HUDEP-2 (cell line): Measurements from ENCODE around the gene RPE.
A peak's percentile ranks its signal among the peaks of the same experiment; 100 is the strongest.

ENCODE experiments used
- DNase-seq, 76 experiments: peaks; one replicate each; lab custom pipeline; 2025; ENCODE audit not compliant: unreplicated experiment in 76 of 76; lab: John Stamatoyannopoulos, UW

The RPE gene

GRCh38 chr2:210000464-210001324 lies 1.7 kb upstream of the RPE start:
- DNase-seq: no peak

- no peak for DNase-seq
Observed at GRCh38 chr2:210003359-210003758, 921 bp downstream of the RPE start.

- no peak for DNase-seq
Observed at GRCh38 chr2:210004881-210005280, 2.4 kb downstream of the RPE start.

DNA sequence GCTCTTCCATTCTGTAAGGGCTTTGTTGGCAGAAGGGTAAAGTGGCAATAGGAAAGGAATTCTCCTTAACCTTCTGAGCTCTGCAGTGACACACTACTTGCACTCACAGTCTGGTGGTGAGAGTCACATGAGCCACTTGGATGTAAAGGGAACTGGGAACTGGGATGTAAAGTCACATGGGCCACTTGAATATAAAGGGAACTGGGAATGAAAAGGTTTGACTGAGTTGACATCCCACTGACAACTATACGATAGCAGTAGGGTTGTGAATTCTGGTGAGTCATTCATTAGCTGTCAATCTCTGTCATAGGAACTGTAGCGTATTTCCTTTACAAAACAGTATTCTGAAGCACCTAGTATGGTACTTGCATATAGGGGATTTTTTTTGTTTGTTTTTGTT lies 5.5 kb downstream of the RPE start:
- no peak for DNase-seq

- DNase-seq: no peak
Observed at GRCh38 chr2:210009126-210009525, 6.7 kb downstream of the RPE start.

GRCh38 chr2:210009896-210010295 lies 7.5 kb downstream of the RPE start:
- DNase-seq: no peak

DNA sequence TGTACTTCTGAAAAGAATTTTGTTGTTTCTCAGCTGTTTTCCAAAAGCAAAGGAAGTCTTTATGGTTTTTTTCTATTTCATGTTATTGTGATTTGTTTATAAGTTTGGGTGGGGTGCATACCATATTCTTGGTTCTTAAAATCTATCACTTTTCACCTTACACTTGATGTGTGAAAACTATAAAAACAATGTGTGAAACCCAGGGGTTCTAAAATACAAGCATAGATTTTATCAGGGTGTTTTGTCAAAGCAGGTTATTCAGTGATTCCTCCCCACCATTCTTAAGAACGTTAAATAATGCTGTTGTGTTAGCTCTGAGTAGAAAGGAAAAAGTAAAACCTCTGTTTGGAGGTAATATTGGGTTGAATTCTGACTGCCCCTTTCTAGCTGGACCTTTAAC lies 17.7 kb downstream of the RPE start:
- no peak for DNase-seq

DNA sequence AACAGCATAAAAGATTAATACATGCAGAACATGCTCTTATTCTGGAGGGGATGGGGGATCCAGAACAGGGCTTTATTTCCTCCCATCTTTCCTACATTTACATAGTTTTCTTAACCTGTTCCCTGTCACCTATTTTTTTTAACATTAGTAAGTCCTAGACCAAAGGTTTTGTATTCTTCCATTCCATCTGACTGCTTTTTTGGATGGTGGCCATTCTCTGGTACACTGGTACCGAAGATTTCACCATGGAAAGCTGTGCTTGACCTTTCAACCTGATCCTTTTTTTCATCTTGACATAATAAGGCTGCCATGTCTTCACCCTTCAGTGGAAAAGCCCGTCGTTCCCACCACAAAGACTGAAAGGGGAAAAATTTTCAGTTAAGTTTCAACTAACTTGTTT lies 20.4 kb downstream of the RPE start:
- DNase-seq: no peak

DNA sequence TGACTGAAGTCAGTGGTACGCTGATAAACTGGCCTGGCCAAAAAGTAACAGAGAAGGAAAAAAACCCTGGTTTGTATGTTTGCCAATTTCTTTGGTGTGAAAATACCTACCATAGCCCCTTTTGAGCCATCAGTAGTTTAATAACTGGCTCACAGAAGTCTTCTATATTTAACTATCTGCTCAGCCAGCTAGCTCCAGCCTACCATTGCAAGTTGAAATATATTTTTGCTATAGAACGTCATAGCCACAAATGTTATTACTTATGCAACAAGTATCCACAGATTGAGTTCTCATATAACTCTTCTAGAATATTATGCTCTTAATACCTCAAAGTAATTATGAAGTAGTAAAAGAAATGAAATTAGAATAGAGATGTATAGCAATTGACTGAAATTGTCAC lies 25.2 kb downstream of the RPE start:
- no peak for DNase-seq

GRCh38 chr2:210028178-210028577 lies 25.7 kb downstream of the RPE start:
- DNase-seq: no peak

GRCh38 chr2:210034087-210034683 lies 31.7 kb downstream of the RPE start:
- peak in 1 of 76 experiments; percentile 1 for DNase-seq

DNA sequence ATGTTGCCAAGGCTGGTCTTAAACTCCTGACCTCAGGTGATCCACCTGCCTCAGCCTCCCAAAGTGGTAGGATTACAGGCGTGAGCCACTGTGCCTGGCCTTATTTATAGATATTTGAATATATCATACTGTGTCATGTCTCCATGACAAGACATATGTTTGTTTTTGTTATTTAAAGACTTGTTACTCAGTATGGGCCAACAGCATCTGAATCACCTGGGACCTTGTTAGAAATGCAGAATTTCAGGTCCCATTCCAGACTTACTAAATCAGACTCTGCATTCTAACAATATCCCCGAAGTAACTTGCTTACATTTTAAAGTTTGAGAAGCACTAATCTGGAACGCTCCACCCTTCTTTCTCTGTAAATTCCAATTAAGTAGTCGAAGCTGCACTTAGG lies 33.2 kb downstream of the RPE start:
- no peak for DNase-seq

DNA sequence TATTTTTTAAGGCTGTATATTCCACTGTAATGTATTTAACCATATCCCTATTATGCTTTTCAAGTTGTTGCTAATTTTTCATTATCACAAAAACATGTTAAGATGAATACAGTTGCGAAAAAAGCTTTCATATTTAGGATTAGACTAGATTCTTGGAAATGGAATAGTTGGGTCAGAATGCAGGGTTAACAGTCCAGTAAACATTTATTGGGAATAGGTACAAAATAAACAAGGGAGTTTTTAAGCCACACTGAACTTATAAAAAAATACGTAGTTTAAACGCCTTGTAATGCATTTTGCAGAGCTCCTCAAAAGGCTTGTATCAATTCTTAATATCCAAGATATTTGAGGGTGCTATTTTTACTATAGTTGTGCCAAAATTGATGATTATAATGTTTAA lies 35.6 kb downstream of the RPE start:
- no peak for DNase-seq

GRCh38 chr2:210046851-210047500 lies 44.5 kb downstream of the RPE start:
- DNase-seq: peak in 1 of 76 experiments; percentile 4

GRCh38 chr2:210049831-210050230 lies 47.4 kb downstream of the RPE start:
- no peak for DNase-seq

DNA sequence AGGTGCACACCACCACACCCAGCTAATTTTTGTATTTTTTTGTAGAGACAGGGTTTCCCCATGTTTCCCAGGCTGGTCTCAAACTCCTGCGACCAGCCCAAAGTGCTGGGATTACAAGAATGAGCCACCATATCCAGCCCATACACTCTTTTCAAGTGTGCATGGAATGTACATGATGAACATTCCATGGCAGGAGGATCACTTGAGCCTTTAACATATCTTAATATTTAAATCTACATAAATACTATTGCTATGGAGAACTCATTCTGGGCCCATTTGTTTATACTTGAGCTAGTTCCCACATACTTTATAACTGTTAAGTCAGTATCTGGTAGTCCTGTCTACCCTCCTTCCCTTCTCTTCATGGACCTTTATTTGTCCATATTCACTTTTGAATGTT lies 48.4 kb downstream of the RPE start:
- DNase-seq: no peak

DNA sequence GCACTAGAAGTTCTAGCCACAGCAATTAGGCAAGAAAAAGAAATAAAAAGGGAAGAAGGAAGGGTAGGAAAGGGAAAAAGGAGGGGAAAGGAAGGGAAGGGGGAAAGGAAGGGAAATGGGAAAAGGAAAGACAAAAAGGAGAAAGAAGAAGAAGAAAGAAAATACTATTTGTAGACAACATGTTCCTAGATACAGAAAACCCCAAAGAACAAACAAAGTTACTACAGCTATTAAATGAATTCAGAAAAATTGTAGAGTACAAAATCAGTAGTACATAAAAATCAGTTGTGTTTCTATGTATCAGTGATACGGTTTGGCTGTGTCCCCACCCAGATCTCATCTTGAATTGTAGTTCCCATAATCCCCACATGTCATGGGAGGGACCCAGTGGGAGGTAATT lies 52.3 kb downstream of the RPE start:
- no peak for DNase-seq

DNA sequence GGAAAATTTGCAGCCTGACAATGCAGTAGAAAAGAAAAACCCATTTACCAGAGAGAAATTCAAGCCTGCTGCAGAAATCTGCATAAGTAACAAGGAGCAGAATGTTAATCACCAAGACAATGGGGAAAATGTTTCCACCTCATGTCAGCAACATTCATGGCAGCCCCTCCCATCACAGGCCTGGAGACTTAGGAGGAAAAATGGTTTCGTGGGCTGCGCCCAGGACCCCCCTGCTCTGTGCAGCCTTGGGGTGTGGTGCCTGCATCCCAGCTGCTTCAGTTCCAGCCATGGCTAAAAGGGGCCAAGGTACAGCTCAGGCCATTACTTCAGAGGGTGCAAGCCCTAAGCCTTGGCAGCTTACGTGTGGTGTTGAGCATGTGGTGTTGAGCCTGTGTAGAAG lies 53.4 kb downstream of the RPE start:
- no peak for DNase-seq

DNA sequence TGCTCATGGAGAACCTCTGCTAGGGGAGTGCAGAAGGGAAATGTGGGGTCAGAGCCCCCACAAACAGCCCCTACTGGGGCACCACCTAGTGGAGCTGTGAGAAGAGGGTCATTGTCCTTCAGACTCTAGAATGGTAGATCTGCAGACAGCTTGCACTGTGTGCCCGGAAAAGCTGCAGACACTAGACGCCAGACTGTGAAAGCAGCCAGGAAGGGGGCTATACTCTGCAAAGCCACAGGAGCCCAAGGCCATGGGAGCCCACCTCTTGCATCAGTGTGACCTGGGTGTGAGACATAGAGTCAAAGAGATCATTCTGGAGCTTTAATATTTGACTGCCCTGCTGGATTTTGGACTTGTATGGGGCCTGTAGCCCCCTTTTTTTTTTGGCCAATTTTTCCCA lies 60.9 kb downstream of the RPE start:
- DNase-seq: no peak
